Uterus (tissue), 4 donors: ENCODE results near the gene UNKL. TPM values are rescaled to one million over a fixed set of nuclear protein-coding genes. Genes with fewer than 3 reads are reported as not detected.

Source experiments
- DNase-seq, 2 donors: peaks; one replicate each; pipeline ENCODE4 v3.0.0-alpha.2; 2019 to 2020
- H3K27ac ChIP-seq, 2 donors: fragments of 200-600 bp; sonication (generic); 1 replicate in 1 of 2; 2 replicates in 1 of 2; pipeline ENCODE4 v1.5.1; 2016 to 2018
- H3K27me3 ChIP-seq, 2 donors: fragments of 200-600 bp; sonication (generic); one replicate each; pipeline ENCODE4 v1.5.1; 2018 to 2019; ENCODE audit warnings: control low read depth in 1 of 2
- H3K36me3 ChIP-seq, 2 donors: fragments of 200-600 bp; sonication (generic); one replicate each; pipeline ENCODE4 v1.5.1; 2019; ENCODE audit warnings: control low read depth in 1 of 2
- H3K4me1 ChIP-seq, 2 donors: fragments of 200-600 bp; sonication (generic); one replicate each; pipeline ENCODE4 v1.5.1; 2018 to 2019; ENCODE audit warnings: control low read depth in 1 of 2
- H3K4me3 ChIP-seq, 2 donors: fragments of 200-600 bp; sonication (generic); 1 replicate in 1 of 2; 2 replicates in 1 of 2; pipeline ENCODE4 v1.5.1; 2018 to 2019; ENCODE audit warnings: mild to moderate bottlenecking in 1 of 2
- H3K9me3 ChIP-seq, 2 donors: fragments of 200-600 bp; sonication (generic); one replicate each; pipeline ENCODE4 v1.5.1; 2019; ENCODE audit warnings: control low read depth in 1 of 2
- CTCF ChIP-seq, 4 experiments: fragments of 200-600 bp in 2 of 4; fragments of 450-650 bp in 2 of 4; sonication (generic) in 2 of 4; IDR thresholded peaks; one replicate each; pipeline ENCODE4 v1.5.1; 2016 to 2019; ENCODE audit warnings: antibody characterized with exemption in 4 of 4, mild to moderate bottlenecking in 2 of 4, moderate library complexity in 1 of 4
- POLR2A ChIP-seq, 2 donors: fragments of 450-650 bp; IDR thresholded peaks; one replicate each; pipeline ENCODE4 v1.6.1; 2016; ENCODE audit warnings: antibody characterized with exemption in 2 of 2, mild to moderate bottlenecking in 1 of 2, moderate library complexity in 1 of 2
- intact Hi-C: fragments of 100-400 bp; cut with DNase I; formaldehyde crosslinking; loops from one replicate; pipeline ENCODE4 v1.15.1; 2023; ENCODE audit warnings: low total_unique reads
- total RNA-seq, 4 donors: library from RNA; depleted of rRNA in 3 of 4; stranded (reverse); fragments of >200 nt in 3 of 4; gene quantifications; one replicate each; pipeline versions ENCODE4 v1.1.0 to v1.2.4, GENCODE V29; 2014 to 2023
- donor health status: DM: yes; HTN: yes; CAD: no.

The UNKL gene
- total RNA-seq, 4 donors from 2014 or later, result 13.5 to 63.3 (median 27.6) TPM

- H3K27me3 ChIP-seq, result no peaks in the 10 kb centered on the region
- TF ChIP-seq POLR2A (IDR thresholded peaks at IDR 0.05), result no peak
- no peak for TF ChIP-seq CTCF (IDR thresholded peaks at IDR 0.05)
- intact Hi-C loops, result no loop called here
- DNase-seq, result no peak
- H3K4me1 ChIP-seq, result peaks cover 0 to 2% of the 10 kb centered on the region in 2 donors
- H3K9me3 ChIP-seq, result no peaks in the 10 kb centered on the region
- no peak overlapping the region for H3K27ac ChIP-seq
- H3K36me3 ChIP-seq, result no peaks in the 10 kb centered on the region
- H3K4me3 ChIP-seq, result no peak overlapping the region
These were observed 56.5 kb downstream of the UNKL start for GRCh38 chr16:1357906-1358566.

GRCh38 chr16:1356061-1356900, 58.2 kb downstream of the UNKL start:
- no peak overlapping the region for H3K4me3 ChIP-seq
- TF ChIP-seq POLR2A (IDR thresholded peaks at IDR 0.05), result no peak
- no peak for TF ChIP-seq CTCF (IDR thresholded peaks at IDR 0.05)
- H3K4me1 ChIP-seq, result peaks cover under 1 to 7% of the 10 kb centered on the region in 2 donors
- H3K27me3 ChIP-seq, result no peaks in the 10 kb centered on the region
- H3K9me3 ChIP-seq, result no peaks in the 10 kb centered on the region
- intact Hi-C loops, result no loop called here
- no peak overlapping the region for H3K27ac ChIP-seq
- no peaks in the 10 kb centered on the region for H3K36me3 ChIP-seq
- DNase-seq, result no peak

GRCh38 chr16:1355591-1355990, 58.9 kb downstream of the UNKL start:
- no peaks in the 10 kb centered on the region for H3K36me3 ChIP-seq
- TF ChIP-seq CTCF (IDR thresholded peaks at IDR 0.05), result no peak
- no peak for TF ChIP-seq POLR2A (IDR thresholded peaks at IDR 0.05)
- no peak overlapping the region for H3K4me3 ChIP-seq
- no peak for DNase-seq
- peaks cover 7% of the 10 kb centered on the region in 2 donors for H3K4me1 ChIP-seq
- H3K9me3 ChIP-seq, result no peaks in the 10 kb centered on the region
- intact Hi-C loops, result no loop called here
- no peak overlapping the region for H3K27ac ChIP-seq
- H3K27me3 ChIP-seq, result no peaks in the 10 kb centered on the region

- H3K4me3 ChIP-seq, result no peak overlapping the region
- no peak overlapping the region for H3K27ac ChIP-seq
- no peak for TF ChIP-seq POLR2A (IDR thresholded peaks at IDR 0.05)
- no peak for TF ChIP-seq CTCF (IDR thresholded peaks at IDR 0.05)
- peaks cover 7 to 9% of the 10 kb centered on the region in 2 donors for H3K4me1 ChIP-seq
- intact Hi-C loops, result no loop called here
- DNase-seq, result no peak
- no peaks in the 10 kb centered on the region for H3K27me3 ChIP-seq
- no peaks in the 10 kb centered on the region for H3K9me3 ChIP-seq
- no peaks in the 10 kb centered on the region for H3K36me3 ChIP-seq
These were observed 59.5 kb downstream of the UNKL start for GRCh38 chr16:1354815-1355540.
